Uterus (tissue), 4 donors: Measurements from ENCODE around the gene CRYGB. TPM values are rescaled to one million over a fixed set of nuclear protein-coding genes. Genes with fewer than 3 reads are reported as not detected.
"Not testable (repeated sequence)": the region's sequence is repeated elsewhere in the genome, so short reads cannot be mapped to it uniquely, and the experiment has no call there.

Experiments
- DNase-seq, 2 donors: peaks; one replicate each; pipeline ENCODE4 v3.0.0-alpha.2; 2019 to 2020
- H3K27ac ChIP-seq, 2 donors: fragments of 200-600 bp; sonication (generic); 1 replicate in 1 of 2; 2 replicates in 1 of 2; pipeline ENCODE4 v1.5.1; 2016 to 2018
- H3K27me3 ChIP-seq, 2 donors: fragments of 200-600 bp; sonication (generic); one replicate each; pipeline ENCODE4 v1.5.1; 2018 to 2019; ENCODE audit warnings: control low read depth in 1 of 2
- H3K36me3 ChIP-seq, 2 donors: fragments of 200-600 bp; sonication (generic); one replicate each; pipeline ENCODE4 v1.5.1; 2019; ENCODE audit warnings: control low read depth in 1 of 2
- H3K4me1 ChIP-seq, 2 donors: fragments of 200-600 bp; sonication (generic); one replicate each; pipeline ENCODE4 v1.5.1; 2018 to 2019; ENCODE audit warnings: control low read depth in 1 of 2
- H3K4me3 ChIP-seq, 2 donors: fragments of 200-600 bp; sonication (generic); 1 replicate in 1 of 2; 2 replicates in 1 of 2; pipeline ENCODE4 v1.5.1; 2018 to 2019; ENCODE audit warnings: mild to moderate bottlenecking in 1 of 2
- H3K9me3 ChIP-seq, 2 donors: fragments of 200-600 bp; sonication (generic); one replicate each; pipeline ENCODE4 v1.5.1; 2019; ENCODE audit warnings: control low read depth in 1 of 2
- CTCF ChIP-seq, 4 experiments: fragments of 200-600 bp in 2 of 4; fragments of 450-650 bp in 2 of 4; sonication (generic) in 2 of 4; IDR thresholded peaks; one replicate each; pipeline ENCODE4 v1.5.1; 2016 to 2019; ENCODE audit warnings: antibody characterized with exemption in 4 of 4, mild to moderate bottlenecking in 2 of 4, moderate library complexity in 1 of 4
- POLR2A ChIP-seq, 2 donors: fragments of 450-650 bp; IDR thresholded peaks; one replicate each; pipeline ENCODE4 v1.6.1; 2016; ENCODE audit warnings: antibody characterized with exemption in 2 of 2, mild to moderate bottlenecking in 1 of 2, moderate library complexity in 1 of 2
- intact Hi-C: fragments of 100-400 bp; cut with DNase I; formaldehyde crosslinking; loops from one replicate; pipeline ENCODE4 v1.15.1; 2023; ENCODE audit warnings: low total_unique reads
- total RNA-seq, 4 donors: library from RNA; depleted of rRNA in 3 of 4; stranded (reverse); fragments of >200 nt in 3 of 4; gene quantifications; one replicate each; pipeline versions ENCODE4 v1.1.0 to v1.2.4, GENCODE V29; 2014 to 2023
- donor health status: DM: yes; HTN: yes; CAD: no.

The CRYGB gene
- total RNA-seq, 4 donors from 2014 or later = not detected

GRCh38 chr2:208125251-208125650 is 20.7 kb downstream of the CRYGB start:
- Histone ChIP-seq H3K4me3 (no peak overlapping the region), H3K9me3 (no peaks in the 10 kb centered on the region), H3K4me1 (no peaks in the 10 kb centered on the region), H3K27ac (no peak overlapping the region), H3K36me3 (no peaks in the 10 kb centered on the region), H3K27me3 (peaks cover 0 to 3% of the 10 kb centered on the region in 2 donors)
- no peak for DNase-seq
- intact Hi-C loops = no loop called here
- no peak for TF ChIP-seq POLR2A (IDR thresholded peaks at IDR 0.05)
- no peak for TF ChIP-seq CTCF (IDR thresholded peaks at IDR 0.05)

- H3K27me3 ChIP-seq, H3K4me1 ChIP-seq, H3K9me3 ChIP-seq, H3K27ac ChIP-seq, DNase-seq, intact Hi-C loops, H3K36me3 ChIP-seq: not testable (repeated sequence)
- peak within 1 kb of the TSS in 1 of 2 donors; percentile 20 for H3K4me3 ChIP-seq
These were observed 21.8 kb downstream of the CRYGB start, which contains the start of gene CRYGD for GRCh38 chr2:208124013-208124715. Gene CRYGD (minus strand): TSS chr2:208124524. CDS start chr2:208124473, 51 bp downstream.

GRCh38 chr2:208122248-208122647 is 23.7 kb downstream of the CRYGB start:
- H3K27me3 ChIP-seq = peaks cover 0 to 3% of the 10 kb centered on the region in 2 donors
- intact Hi-C loops = no loop called here

GRCh38 chr2:208118918-208119317 is 27.0 kb downstream of the CRYGB start:
- Histone ChIP-seq H3K4me3 (no peak overlapping the region), H3K4me1 (no peaks in the 10 kb centered on the region), H3K36me3 (no peaks in the 10 kb centered on the region), H3K27ac (no peak overlapping the region), H3K27me3 (peaks cover 0 to 3% of the 10 kb centered on the region in 2 donors), H3K9me3 (no peaks in the 10 kb centered on the region)
- intact Hi-C loops = no loop called here
- DNase-seq = no peak
- TF ChIP-seq POLR2A (IDR thresholded peaks at IDR 0.05) = no peak
- no peak for TF ChIP-seq CTCF (IDR thresholded peaks at IDR 0.05)

More at GRCh38 chr2:208122248-208122647, 23.7 kb downstream of the CRYGB start:
- TF ChIP-seq CTCF (IDR thresholded peaks at IDR 0.05) (no peak), POLR2A (IDR thresholded peaks at IDR 0.05) (no peak)
- Histone ChIP-seq H3K27ac (no peak overlapping the region), H3K9me3 (no peaks in the 10 kb centered on the region), H3K4me3 (no peak overlapping the region), H3K36me3 (no peaks in the 10 kb centered on the region), H3K4me1 (no peaks in the 10 kb centered on the region)
- no peak for DNase-seq

- H3K27me3 ChIP-seq, H3K27ac ChIP-seq, H3K36me3 ChIP-seq, H3K4me3 ChIP-seq, H3K9me3 ChIP-seq, intact Hi-C loops, H3K4me1 ChIP-seq, DNase-seq: not testable (repeated sequence)
These were observed 28.6 kb downstream of the CRYGB start for GRCh38 chr2:208117390-208117789.

GRCh38 chr2:208112969-208113368 is 33.0 kb downstream of the CRYGB start:
- Histone ChIP-seq H3K9me3 (no peaks in the 10 kb centered on the region), H3K36me3 (no peaks in the 10 kb centered on the region), H3K27me3 (no peaks in the 10 kb centered on the region), H3K27ac (no peak overlapping the region), H3K4me1 (no peaks in the 10 kb centered on the region), H3K4me3 (no peak overlapping the region)
- intact Hi-C loops = no loop called here
- no peak for TF ChIP-seq CTCF (IDR thresholded peaks at IDR 0.05)
- TF ChIP-seq POLR2A (IDR thresholded peaks at IDR 0.05) = no peak
- DNase-seq = no peak

GRCh38 chr2:208112273-208112745 is 33.6 kb downstream of the CRYGB start:
- H3K27me3 ChIP-seq, H3K4me1 ChIP-seq, H3K9me3 ChIP-seq, DNase-seq, H3K27ac ChIP-seq, H3K36me3 ChIP-seq, intact Hi-C loops: not testable (repeated sequence)
- H3K4me3 ChIP-seq = peak overlapping the region in 1 of 2 donors; percentile 5
